T-helper 1 cell treated with Interleukin-12 subunit alpha and Interleukin-12 subunit beta and Interleukin-4 antibody, amounts not matched to agents 30 μg/mL and 1 μg/mL, for 36 hours (primary cell): ENCODE results near the gene EXT2.

Experiments
- H3K27ac Mint-ChIP-seq: one replicate; pipeline ENCODE4 v1.8.0; 2021; ENCODE audit warnings: mild to moderate bottlenecking, mixed read lengths
- H3K27me3 Mint-ChIP-seq: one replicate; pipeline ENCODE4 v1.8.0; 2021; ENCODE audit warnings: low read depth, mixed read lengths
- H3K36me3 Mint-ChIP-seq: one replicate; pipeline ENCODE4 v1.8.0; 2021; ENCODE audit warnings: low read depth, mixed read lengths
- H3K4me1 Mint-ChIP-seq: one replicate; pipeline ENCODE4 v1.8.0; 2021; ENCODE audit warnings: low read depth, mixed read lengths
- H3K4me3 Mint-ChIP-seq: one replicate; pipeline ENCODE4 v1.8.0; 2021; ENCODE audit warnings: mild to moderate bottlenecking, moderate library complexity, mixed read lengths
- H3K9me3 Mint-ChIP-seq: one replicate; pipeline ENCODE4 v1.8.0; 2021; ENCODE audit warnings: mixed read lengths

EXT2 gene

DNA sequence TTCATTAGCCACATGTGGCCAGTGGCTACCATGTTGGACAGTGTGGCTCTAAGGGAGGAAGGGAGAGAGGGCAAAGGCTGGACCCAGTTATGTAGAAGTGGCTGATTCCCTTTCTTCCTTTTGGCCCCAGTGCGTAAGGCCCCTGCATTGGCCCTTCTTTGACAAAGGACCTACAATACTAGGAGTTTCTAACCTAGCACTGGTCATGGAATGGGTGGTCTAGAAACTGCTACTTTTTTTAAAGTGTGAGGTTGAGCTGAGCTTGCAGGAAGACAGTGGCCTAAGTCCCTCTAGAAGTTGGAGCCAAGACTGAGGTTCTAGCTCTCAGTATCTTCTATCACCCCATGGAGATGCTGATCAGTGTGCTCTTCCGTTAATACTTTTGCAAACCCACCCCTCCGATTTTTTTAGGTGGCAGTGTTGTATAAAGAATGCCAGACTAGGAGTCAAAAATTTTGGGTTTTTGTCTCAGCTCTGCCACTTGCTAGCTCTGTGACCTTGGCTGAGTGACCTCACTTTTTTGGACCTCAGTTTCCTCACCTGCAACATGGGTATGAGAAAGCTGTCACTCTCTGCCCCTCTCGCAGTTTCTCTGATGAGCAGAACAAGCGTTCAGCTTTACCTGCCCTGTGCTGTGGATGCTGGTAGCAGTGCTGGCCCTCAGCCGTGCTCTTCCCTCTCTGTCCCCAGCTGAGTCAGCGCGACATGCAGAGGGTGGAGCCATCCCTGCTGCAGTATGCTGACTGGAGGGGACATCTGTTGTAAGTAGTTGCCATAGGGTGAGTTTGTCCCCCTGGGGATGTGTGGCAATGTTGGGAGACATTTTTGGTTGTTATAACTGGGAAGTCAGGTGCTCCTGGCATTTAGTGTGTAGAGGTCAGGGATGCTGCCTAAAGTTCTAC, 22.5 kb upstream of the EXT2 start:
- Mint-ChIP-seq H3K9me3 (no peaks in the 10 kb centered on the region), H3K4me3 (no peak overlapping the region), H3K4me1 (peaks cover 2% of the 10 kb centered on the region), H3K27me3 (no peaks in the 10 kb centered on the region), H3K27ac (no peak overlapping the region), H3K36me3 (peaks cover 9% of the 10 kb centered on the region)

DNA sequence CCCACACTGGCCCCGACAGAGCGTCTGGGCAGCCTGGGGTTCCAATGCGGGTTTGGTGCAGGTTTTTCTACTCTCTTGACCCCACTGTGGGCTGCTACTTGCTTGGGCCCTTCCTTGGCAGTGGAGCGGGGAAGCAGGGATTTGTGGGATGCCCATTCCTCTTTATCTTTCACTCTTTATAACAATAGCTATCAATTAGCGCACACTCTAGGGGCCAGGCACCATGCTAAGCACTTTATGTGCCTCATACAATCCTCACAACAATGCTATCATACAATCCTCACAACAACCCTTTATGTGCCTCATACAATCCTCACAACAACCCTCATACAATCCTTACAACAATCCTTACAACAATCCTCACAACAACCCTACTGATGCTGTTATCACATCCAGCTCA, 16.7 kb upstream of the EXT2 start:
- Mint-ChIP-seq H3K27ac (peak overlapping the region; percentile 3), H3K4me1 (peaks cover 2% of the 10 kb centered on the region), H3K4me3 (no peak overlapping the region), H3K27me3 (no peaks in the 10 kb centered on the region), H3K9me3 (no peaks in the 10 kb centered on the region), H3K36me3 (peaks cover 8% of the 10 kb centered on the region)

GRCh38 chr11:44079376-44079775, 16.1 kb upstream of the EXT2 start:
- Mint-ChIP-seq H3K9me3 (no peaks in the 10 kb centered on the region), H3K36me3 (peaks cover 13% of the 10 kb centered on the region), H3K27ac (no peak overlapping the region), H3K27me3 (no peaks in the 10 kb centered on the region), H3K4me1 (no peaks in the 10 kb centered on the region), H3K4me3 (no peak overlapping the region)

GRCh38 chr11:44080951-44081350, 14.5 kb upstream of the EXT2 start:
- no peak overlapping the region for H3K27ac Mint-ChIP-seq
- no peaks in the 10 kb centered on the region for H3K27me3 Mint-ChIP-seq
- H3K4me1 Mint-ChIP-seq: no peaks in the 10 kb centered on the region
- peaks cover 5% of the 10 kb centered on the region for H3K9me3 Mint-ChIP-seq
- no peak overlapping the region for H3K4me3 Mint-ChIP-seq
- H3K36me3 Mint-ChIP-seq: peaks cover 15% of the 10 kb centered on the region

DNA sequence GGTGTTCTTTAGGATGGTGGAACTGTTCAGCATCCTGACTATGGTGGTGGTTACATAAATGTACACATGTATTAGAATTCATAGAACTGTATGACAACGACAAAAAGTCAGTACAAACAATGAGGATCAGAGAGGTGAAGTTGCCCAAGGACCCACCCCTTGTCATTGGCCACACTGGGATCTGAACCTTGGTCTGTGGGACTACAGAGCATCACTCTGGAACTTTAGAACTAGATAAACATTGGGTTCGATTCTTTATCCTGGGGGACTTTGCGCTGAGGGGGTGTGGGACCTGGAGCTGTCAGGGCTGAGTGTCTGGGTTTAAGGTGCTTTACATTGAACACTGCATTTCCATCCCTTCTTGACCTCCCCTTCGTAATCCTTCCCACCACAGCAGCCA, 12.8 kb upstream of the EXT2 start:
- H3K4me1 Mint-ChIP-seq: no peaks in the 10 kb centered on the region
- no peak overlapping the region for H3K4me3 Mint-ChIP-seq
- H3K36me3 Mint-ChIP-seq: peaks cover 20% of the 10 kb centered on the region
- H3K27me3 Mint-ChIP-seq: no peaks in the 10 kb centered on the region
- peaks cover 9% of the 10 kb centered on the region for H3K9me3 Mint-ChIP-seq
- no peak overlapping the region for H3K27ac Mint-ChIP-seq

- H3K9me3 Mint-ChIP-seq: peaks cover 9% of the 10 kb centered on the region
- H3K4me3 Mint-ChIP-seq: no peak overlapping the region
- H3K4me1 Mint-ChIP-seq: peaks cover 4% of the 10 kb centered on the region
- peaks cover 20% of the 10 kb centered on the region for H3K36me3 Mint-ChIP-seq
- H3K27ac Mint-ChIP-seq: no peak overlapping the region
- H3K27me3 Mint-ChIP-seq: no peaks in the 10 kb centered on the region
Observed at GRCh38 chr11:44083433-44083832, 12.0 kb upstream of the EXT2 start.

- Mint-ChIP-seq H3K4me1 (peaks cover 9% of the 10 kb centered on the region), H3K27ac (no peak overlapping the region)
Observed at GRCh38 chr11:44083906-44084305, 11.6 kb upstream of the EXT2 start.

DNA sequence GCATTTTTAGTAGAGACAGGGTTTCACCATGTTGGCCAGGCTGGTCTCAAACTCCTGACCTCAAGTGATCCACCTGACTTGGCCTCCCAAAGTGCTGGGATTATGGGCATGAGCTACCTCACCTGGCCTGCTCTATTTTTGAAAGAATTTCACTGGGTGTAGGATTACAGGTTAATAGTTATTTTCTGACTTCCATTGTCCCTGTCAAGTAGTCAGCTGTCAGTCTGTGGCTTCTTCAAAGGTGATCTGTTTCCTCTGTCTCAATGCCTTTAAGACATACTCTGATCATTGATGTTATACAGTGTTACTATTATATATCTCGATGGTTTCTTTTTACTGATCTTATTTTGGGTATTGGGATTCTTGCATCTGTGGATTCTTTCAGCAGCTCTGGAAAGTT, 10.1 kb upstream of the EXT2 start:
- H3K9me3 Mint-ChIP-seq: peaks cover 9% of the 10 kb centered on the region
- H3K4me3 Mint-ChIP-seq: no peak overlapping the region
- H3K27me3 Mint-ChIP-seq: no peaks in the 10 kb centered on the region
- H3K36me3 Mint-ChIP-seq: peaks cover 23% of the 10 kb centered on the region
- no peak overlapping the region for H3K27ac Mint-ChIP-seq
- H3K4me1 Mint-ChIP-seq: peaks cover 18% of the 10 kb centered on the region

More at GRCh38 chr11:44083906-44084305, 11.6 kb upstream of the EXT2 start:
- Mint-ChIP-seq H3K9me3 (peaks cover 9% of the 10 kb centered on the region), H3K36me3 (peaks cover 23% of the 10 kb centered on the region), H3K4me3 (no peak overlapping the region), H3K27me3 (no peaks in the 10 kb centered on the region)

GRCh38 chr11:44088377-44088776, 7.1 kb upstream of the EXT2 start:
- peaks cover 23% of the 10 kb centered on the region for H3K36me3 Mint-ChIP-seq
- no peak overlapping the region for H3K4me3 Mint-ChIP-seq
- no peaks in the 10 kb centered on the region for H3K27me3 Mint-ChIP-seq
- no peak overlapping the region for H3K27ac Mint-ChIP-seq
- H3K4me1 Mint-ChIP-seq: peaks cover 18% of the 10 kb centered on the region
- peaks cover 9% of the 10 kb centered on the region for H3K9me3 Mint-ChIP-seq

- Mint-ChIP-seq H3K9me3 (peaks cover 9% of the 10 kb centered on the region), H3K27ac (no peak overlapping the region), H3K4me3 (no peak overlapping the region), H3K27me3 (no peaks in the 10 kb centered on the region), H3K4me1 (peaks cover 18% of the 10 kb centered on the region), H3K36me3 (peaks cover 22% of the 10 kb centered on the region)
Observed at GRCh38 chr11:44088871-44089270, 6.6 kb upstream of the EXT2 start.

DNA sequence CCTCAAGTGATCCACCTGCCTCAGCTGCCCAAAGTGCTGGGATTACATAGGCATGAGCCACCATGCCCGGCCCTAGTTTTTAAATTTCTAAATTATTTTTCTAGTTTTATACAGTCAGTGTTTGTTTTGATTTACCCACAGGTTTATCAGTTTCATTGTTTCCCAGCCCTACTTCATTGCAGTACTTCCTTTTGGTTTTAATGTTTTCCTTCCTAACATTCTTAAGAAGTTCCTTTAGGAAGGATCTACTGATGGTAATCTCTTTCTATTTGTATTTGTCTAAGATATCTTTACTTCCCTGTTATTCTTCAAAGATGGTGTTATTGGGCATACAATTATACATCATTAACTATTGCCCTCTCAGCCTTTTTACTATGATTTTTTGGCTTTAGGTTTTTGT, 4.9 kb upstream of the EXT2 start:
- Mint-ChIP-seq H3K4me3 (no peak overlapping the region), H3K4me1 (peaks cover 28% of the 10 kb centered on the region), H3K27me3 (peaks cover 4% of the 10 kb centered on the region), H3K9me3 (peaks cover 7% of the 10 kb centered on the region), H3K27ac (no peak overlapping the region), H3K36me3 (peaks cover 14% of the 10 kb centered on the region)

DNA sequence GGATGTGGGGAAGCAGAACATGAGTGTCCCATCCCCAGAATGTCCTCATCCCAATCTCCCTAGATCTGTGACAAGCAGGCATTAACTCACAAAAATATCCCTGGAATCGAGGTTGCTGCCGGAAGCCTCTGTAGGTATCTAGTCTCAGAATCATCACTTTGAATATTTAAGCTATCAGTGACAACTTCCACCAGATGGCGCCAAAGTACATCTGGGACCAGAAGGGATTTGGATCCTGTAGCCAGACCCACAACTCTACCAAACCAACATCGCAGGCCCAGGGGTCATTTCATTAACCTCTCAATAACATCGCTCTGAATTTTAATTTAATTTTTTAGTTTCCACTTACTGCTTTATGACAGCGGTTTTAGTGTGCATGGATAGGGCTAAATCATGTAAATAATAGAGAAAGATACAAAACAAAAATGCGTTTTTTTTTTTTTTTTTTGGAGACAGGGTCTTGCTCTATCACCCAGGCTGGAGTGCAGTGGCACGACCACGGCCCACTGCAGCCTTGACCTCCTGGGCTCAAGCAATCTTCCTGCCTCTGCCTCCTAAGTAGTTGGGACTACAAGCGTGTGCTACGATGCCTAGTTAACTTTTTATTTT, 1.1 kb upstream of the EXT2 start:
- peaks cover 4% of the 10 kb centered on the region for H3K27me3 Mint-ChIP-seq
- peaks cover 4% of the 10 kb centered on the region for H3K36me3 Mint-ChIP-seq
- H3K4me3 Mint-ChIP-seq: peak overlapping the region; percentile 64
- peaks cover 27% of the 10 kb centered on the region for H3K4me1 Mint-ChIP-seq
- no peaks in the 10 kb centered on the region for H3K9me3 Mint-ChIP-seq
- peak overlapping the region; percentile 52 for H3K27ac Mint-ChIP-seq

GRCh38 chr11:44096360-44097185, 1.1 kb downstream of the EXT2 start:
- Mint-ChIP-seq H3K4me1 (peaks cover 22% of the 10 kb centered on the region), H3K27ac (no peak overlapping the region), H3K4me3 (peak overlapping the region; percentile 86), H3K36me3 (peaks cover 2% of the 10 kb centered on the region), H3K9me3 (no peaks in the 10 kb centered on the region), H3K27me3 (peaks cover 4% of the 10 kb centered on the region)

- H3K4me1 Mint-ChIP-seq: peaks cover 22% of the 10 kb centered on the region
- no peaks in the 10 kb centered on the region for H3K9me3 Mint-ChIP-seq
- H3K4me3 Mint-ChIP-seq: no peak overlapping the region
- H3K36me3 Mint-ChIP-seq: peaks cover 2% of the 10 kb centered on the region
- peaks cover 4% of the 10 kb centered on the region for H3K27me3 Mint-ChIP-seq
- H3K27ac Mint-ChIP-seq: no peak overlapping the region
Observed at GRCh38 chr11:44097821-44098220, 2.3 kb downstream of the EXT2 start.
